ENCODE data around the gene RASSF7.
"Not testable (repeated sequence)": the region's sequence is repeated elsewhere in the genome, so short reads cannot be mapped to it uniquely, and the experiment has no call there.

Gene RASSF7, protein sequence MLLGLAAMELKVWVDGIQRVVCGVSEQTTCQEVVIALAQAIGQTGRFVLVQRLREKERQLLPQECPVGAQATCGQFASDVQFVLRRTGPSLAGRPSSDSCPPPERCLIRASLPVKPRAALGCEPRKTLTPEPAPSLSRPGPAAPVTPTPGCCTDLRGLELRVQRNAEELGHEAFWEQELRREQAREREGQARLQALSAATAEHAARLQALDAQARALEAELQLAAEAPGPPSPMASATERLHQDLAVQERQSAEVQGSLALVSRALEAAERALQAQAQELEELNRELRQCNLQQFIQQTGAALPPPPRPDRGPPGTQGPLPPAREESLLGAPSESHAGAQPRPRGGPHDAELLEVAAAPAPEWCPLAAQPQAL

DNA sequence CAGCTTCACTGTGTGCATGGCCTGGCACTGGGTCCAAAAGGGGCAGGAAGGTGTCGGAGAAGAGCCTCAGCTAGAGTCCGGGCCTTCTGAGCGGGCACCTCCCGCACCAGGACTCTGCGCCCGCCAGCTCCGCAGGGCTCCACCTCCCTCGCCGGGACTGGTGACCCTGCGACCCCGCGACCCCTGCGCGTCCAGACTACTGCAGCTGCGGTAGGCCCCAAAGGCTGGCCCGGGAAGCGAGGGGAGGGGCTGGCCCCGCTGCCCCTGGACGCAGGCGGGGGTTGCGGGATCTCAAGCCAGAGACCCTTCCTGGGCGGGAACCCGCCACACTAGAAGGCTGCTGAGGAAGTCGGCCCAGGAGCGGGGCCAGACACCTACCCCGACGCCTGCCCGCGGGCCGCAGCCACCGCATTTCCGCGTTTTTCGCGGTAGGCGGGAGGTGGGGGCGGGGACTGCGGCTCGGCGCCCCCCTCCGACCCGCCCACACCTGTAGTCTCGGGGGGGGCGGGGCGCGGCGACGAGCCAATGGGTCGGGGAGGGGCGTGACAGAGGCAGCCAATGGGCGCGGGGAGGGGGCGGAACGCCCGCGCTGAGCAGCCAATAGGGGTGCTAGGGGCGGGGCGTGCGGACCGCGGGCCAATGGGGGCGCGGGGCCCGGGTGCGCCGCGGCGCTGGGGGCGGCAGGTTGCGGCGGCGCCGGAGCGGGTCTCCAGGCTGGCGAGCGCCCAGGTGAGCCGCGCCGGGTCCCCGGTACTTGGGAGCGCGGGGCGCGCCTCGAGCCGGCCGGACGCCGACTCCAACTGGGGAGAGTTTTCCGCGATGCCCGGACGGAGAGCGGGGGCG is at the start of gene RASSF7, which contains the start of gene LMNTD2:
RASSF7 (plus strand) TSS at position 666 of the 843 bp plus-strand sequence. CDS start 799 bp downstream, outside the sequence.
LMNTD2 (minus strand) TSS at position 434 of the 843 bp plus-strand sequence; CDS start at position 412, 22 bp downstream.
- DNase-seq, result peak; percentile 2

DNA sequence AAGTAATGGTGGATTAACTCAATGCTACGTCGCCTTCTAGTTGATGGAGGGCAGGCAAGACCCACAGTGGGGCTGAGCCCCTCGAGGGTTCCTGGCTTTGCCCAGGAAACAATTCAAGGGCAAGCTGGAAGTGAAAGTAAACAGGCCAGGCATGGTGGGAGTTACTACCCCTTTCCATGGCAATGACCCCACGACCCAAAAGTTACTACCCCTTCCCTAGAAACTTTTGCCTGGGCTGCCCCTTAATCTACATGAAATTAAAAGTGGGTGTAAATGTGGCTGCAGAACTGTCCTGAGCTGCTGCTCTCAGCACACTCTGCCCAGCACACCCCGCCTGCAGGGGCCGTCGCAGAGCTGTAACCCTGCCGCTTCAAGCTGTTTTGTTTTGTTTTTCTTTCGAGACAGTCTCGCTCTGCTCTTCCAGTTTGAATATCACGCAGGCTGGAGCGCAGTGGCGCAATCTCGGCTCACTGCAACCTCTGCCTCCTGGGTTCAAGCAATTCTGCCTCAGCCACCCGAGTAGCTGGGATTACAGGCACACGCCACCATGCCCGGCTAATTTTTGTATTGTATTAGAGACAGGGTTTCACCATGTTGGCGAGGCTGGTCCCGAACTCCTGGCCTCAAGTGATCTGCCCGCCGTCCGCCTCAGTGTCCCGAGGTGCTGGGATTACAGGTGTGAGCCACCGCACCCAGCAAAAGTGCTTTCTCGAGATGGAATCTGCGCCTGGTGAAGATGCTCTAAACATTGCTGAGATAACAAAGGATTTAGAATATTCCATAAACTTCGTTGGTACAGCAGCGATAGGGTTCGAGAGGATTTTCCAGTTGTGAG is 47.8 kb upstream of the RASSF7 start:
- no peak for DNase-seq

DNA sequence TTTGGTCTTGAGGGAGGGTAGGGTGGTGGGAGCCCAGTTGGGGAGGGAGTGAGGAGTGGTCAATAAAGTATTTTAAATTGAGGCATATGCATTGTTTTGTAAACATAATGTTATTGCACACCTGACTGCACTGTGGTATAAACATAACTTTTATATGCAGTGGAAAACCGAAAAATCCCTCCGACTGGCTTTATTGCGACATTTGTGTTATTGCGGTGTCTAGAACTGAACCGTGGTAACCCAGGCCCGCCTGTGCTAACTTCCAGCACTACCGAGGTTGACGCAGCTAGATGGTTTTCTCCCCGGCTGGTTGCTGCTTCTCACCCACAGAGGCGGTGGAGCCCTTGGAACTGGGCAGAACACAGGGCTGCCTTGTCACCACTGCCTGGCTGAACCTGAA is 46.2 kb upstream of the RASSF7 start:
- no peak for DNase-seq

DNA sequence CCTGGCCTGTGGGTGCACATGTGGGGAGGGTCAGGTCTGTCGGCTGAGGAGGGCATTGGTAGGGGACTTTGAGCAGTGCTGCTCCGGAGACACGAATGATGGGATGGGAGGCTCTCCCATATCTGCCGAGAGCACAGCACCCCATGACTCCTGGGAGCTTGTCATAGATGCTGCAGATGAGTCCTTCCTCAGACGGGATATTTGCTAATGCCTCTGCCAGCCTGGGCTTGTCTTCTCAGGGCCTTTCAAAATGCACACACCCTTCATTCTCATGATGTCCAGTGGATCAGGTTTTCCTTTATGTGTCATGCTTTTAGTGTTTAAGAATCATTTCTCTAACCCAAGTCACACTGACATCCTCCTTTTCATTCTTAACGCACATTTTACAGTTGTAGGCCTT is 45.6 kb upstream of the RASSF7 start:
- no peak for DNase-seq

DNA sequence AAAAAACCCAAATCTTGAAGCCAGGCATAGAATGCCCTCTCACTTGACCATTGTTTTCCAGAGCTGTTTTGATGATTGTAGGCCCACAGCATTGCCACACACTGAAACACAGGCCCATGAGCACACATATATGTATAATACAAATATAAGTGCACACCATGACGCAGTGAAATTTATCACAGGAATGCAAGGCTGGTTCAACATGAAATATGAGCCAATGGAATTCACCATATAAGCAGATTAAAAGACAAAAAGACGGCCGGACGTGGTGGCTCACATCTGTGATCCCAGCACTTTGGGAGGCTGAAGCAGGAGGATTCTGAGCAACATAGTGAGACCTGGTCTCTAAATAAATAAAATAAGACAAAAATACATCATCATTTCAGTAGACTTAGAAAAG is 44.4 kb upstream of the RASSF7 start:
- no peak for DNase-seq

DNA sequence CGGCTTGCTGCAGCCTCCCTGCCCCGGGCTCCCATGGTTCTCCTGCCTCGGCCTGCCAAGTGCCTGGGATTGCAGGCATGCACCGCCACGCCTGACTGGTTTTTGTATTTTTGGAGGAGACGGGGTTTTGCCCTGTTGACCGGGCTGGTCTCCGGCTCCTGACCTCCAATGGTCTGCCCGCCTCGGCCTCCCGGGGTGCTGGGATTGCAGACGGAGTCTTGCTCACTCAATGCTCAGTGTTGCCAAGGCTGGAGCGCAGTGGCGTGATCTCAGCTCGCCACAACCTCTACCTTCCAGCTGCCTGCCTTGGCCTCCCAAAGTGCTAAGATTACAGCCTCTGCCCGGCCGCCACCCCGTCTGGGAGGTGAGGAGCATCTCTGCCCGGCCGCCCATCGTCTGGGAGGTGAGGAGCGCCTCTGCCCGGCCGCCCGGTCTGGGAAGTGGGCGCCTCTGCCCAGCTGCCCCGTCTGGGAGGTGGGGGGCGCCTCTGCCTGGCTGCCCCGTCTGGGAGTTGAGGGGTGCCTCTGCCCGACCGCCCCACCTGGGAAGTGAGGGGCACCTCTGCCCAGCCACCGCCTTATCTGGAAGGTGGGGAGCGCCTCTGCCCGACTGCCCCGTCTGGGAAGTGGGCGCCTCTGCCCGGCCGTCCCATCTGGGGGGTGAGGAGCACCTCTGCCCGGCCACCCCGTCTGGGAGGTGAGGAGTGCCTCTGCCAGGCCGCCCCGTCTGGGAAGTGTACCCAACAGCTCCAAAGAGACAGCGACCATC is 43.7 kb upstream of the RASSF7 start:
- DNase-seq, result not testable (repeated sequence)

DNA sequence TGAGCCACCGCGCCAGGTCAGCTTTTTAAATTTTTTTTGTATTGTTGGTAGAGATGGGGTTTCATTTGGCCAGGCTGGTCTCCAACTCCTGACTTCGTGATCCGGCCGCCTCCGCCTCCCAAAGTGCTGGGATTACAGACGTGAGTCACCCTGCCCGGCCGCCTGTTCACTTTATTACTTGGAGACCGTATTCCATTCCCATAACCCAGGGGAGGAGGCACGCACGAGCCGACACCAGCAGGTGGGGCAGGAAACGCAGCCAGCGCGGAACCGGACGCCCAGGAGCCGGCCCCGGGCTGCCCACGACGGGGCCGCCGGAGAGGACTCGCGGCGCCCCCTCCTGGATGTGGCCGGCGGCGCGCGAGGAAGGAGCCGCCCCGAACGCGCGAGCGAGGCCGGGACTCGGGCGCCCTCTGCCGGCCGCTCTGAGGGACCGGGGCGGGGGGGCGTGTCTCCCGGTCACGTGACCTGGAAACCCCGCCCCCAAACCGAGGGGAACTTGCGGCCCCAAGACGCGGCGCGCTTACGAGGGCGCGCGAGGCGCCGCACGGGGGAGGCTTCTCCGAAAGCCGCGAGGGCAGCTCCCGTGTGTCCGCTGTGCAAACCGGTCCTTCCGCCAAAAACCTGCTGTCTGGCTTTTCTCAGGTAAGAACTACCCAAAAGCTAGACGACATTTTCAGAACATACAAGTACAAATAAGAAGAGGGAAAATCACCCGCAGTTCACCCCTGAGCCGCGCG is 42.1 kb upstream of the RASSF7 start:
- DNase-seq, result peak; percentile 51

DNA sequence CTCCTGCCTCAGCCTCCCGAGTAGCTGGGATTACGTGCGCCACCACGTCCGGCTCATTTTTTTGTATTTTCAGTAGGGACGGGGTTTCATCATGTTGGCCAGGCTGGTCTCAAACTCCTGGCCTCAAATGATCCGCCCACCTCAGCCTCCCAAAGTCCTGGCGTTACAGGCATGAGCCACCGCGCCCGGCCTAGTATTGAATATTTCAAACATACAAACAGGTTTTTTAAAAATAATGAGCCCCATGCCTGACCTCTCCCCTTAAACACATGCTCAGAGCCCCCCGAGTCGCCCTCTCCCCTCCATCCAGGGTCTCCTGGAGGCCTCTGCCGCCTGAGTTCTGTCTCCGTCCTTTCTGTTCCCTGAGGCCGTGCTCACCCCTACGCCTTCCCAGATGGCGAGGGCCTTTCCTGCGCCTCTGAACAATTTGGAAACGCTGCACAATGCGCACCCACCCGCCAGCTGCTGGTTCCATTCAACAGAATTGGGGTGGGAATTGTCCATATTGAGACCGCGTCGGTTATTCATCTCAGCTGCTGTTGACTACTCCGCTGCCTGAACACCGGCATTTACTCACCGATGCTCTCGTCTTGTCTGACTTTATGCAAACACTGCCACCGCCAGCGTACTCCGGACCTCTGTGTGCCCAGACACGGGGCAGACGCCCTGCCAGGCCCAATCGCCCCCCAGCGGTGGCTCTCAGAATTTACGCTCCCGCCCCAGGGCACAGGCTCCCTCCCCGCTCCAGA is 40.2 kb upstream of the RASSF7 start:
- DNase-seq, result no peak

DNA sequence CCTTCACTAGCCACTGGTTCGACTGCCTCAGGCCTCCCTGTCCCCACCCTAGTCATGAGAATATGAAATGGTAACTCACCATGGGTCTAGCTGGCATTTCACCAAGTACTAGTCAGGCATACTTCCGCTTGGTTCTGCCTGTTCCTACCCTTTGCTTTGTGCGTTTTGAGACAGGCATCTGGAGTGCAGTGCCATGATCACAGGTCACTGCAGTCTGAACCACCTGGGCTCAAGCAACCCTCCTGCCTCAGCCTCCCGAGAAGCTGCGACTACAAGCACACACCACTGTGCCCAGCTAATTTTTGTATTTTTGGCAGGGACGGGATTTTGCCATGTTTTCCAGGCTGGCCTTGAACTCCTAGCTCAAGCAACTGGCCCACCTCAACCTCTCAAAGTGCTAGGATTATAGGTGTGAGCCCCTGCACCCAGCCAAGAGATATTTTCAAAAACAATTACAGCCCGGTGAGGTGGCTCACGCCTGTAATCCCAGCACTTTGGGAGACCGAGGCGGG is 39.5 kb upstream of the RASSF7 start:
- no peak for DNase-seq

DNA sequence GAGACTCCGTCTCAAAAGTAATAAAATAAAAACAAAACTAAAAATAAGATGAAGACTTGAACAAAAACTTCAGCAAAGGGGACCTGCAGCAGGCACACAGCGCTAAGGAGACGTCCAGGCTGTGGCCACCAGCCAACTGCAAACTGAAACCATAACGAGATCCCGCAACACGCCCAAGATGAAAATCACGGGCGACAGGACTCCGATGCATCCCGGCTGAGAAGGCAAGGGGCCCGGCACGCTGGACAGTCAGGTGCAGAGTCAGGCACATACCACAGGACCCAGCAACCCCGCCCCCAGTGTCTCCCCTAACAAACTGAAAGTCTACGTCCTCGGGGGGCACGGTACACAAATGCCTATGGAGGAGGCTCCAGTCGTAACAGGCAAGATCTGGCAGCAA is 34.6 kb upstream of the RASSF7 start:
- no peak for DNase-seq

DNA sequence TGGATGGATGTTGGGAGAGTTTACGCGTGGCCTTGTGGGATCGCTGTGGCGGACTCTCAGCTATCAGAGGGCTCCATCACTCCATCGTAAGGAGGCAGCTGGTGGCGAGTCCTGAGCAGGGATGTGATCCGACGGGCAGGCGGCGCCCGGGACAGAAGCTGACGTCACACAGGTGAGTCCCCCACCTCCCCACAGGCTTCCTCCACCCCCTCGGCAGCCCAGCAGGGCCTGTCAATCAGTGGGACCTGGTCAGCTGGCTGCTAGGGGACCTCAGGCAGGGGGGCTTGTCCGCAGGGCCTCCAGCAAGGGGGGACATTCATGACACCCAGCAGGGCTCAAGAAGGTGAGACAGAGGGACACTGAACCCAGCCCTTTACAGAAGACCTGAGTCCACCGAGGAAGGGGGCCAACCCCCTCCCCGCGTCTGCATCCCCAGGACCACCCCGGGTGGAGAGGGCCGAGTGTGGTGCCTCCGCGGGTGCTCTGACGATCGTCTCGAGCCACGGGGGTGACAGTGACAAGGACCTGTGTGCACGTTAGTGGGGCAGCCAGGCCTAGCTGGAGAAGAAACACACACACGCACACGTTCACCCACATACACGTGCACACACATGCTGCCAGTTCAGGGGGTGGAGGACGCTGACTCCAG is 32.5 kb upstream of the RASSF7 start:
- no peak for DNase-seq

DNA sequence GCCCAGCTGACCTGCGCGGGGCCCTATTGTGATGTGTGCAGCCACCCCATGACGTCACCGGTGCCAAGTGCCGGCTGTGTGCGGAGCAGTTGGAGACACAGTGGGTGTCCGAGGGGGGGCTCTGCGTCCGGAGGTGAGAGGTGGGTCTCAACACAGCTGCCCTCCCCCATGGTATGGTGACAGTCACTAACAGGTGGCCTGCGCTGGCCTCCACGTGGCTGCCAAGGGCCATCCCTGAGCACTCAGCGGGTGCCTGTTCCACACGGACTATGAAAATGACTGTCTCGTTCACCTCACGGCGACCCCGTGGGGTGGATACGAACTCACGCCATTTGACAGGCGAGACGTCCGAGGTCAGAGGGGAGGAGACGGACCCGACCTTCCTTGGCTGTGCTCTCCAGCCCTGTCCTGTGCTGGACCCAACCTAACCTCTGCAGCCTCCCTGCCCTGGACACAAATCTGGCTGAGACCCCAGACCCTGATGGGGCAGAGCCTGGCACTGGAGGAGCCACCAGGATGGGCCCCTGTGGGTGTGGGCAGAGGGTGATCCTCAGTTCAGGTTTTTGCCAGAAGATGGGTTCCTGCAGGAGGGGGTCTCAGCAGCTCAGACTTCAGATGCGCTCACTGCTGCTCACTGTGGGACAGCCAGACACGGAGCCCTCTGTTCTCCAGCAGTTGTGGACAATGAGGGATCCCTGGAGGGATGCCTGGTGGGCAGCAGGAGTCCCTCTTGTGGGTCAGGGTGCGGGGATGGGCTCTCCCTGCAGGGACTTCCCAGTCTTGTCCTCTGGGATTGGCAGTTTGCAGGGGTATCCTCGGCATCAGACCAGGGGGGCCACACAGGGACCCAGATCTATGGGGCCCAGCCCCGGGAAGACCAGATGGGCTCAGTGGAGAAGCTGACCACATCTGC is 31.7 kb upstream of the RASSF7 start:
- no peak for DNase-seq

DNA sequence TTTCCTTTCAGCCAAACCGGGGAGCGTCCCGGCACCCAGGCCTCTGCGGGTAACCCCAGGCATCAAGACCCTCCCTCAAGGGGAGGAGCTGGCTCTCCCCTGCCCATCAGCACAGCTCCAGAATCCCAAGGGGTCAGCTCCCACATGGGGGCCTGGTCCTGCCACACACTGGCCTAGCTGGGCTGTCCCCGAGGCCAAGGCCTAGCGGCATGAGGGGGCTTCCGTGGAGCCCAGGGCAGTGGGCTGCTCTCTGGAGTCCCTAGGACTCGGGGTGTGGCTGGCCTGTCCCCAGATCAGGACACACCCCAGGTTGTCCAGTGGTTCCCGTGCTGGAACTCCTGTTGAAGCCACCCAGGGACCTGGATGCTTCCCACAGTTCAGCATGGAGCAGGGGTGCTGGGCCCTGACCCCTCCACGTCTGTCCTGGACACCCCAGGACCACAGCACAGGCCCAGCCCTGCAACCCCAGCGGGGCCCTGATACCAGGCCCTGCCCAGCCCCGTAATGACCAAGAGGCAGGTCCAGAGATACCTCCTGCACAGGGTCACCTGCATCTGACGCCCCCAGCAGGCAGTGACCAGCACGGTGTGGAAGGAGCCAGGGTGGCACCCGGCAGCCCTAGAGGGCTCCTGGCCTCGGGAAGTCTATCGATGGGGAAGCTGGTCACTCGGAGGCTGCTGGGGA is 30.9 kb upstream of the RASSF7 start:
- DNase-seq, result no peak

DNA sequence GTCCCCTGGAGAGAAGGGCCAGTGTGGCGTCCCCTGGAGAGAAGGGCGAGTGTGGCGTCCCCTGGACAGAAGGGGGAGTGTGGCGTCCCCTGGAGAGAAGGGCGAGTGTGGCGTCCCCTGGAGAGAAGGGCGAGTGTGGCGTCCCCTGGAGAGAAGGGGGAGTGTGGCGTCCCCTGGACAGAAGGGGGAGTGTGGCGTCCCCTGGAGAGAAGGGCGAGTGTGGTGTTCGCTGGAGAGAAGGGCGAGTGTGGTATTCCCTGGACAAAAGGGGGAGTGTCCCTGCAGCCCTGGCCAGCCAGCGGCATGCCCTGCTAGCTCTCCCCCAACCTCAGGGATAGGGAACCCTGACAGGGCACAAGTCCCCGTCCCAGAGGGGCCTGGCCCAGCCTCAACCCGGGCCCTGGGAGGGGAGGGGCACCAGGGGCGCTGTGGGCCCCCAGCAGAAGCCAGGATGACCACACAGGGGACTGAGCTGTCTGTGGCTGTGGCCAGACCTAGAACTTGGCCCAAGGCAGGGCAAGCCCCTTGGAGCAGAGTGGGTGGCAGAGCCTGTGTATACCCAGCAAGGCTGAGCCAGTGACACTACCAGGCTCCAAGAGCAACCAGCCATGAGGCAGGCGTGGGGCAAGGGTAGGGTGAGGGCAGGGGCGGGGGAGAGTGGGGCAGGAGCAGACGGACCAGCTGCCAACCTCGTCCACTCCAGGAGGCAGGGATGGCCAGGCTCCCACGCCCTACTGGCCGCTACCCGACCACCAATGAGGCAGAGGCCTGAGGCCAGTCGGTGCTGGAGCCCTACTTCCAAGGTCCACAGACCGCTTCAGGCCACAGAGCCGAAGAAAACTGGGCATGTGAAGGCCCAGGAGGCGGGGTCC is 29.6 kb upstream of the RASSF7 start:
- no peak for DNase-seq

DNA sequence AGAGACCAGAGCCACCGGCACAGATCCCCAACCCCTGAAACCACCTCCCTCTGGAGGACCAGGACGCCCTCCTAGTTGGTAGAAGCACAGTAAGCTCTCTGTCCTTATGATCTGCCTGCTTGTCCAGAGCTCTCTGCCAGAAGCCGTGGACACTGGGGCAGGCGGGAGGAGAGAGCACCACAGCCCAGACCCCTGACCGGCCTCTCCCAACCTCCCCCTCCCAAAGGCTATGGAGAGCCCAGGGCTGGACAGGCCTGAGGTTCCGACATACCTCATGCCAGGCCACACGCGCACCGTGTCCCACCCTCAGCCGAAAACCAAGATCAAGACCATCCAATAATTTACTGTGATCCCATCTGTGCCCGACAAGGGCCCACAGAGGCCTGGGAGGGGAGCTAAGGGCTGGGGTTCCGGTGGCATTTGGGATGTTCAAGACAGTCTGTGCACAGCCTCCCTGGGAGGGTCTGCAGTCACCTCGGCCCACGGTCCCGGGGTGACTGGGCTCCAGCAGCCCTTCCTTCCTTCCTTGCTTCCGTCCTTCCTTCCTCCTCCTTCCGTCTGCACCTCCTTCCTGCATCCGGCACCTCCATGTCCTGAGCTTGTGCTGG is 28.7 kb upstream of the RASSF7 start:
- no peak for DNase-seq

DNA sequence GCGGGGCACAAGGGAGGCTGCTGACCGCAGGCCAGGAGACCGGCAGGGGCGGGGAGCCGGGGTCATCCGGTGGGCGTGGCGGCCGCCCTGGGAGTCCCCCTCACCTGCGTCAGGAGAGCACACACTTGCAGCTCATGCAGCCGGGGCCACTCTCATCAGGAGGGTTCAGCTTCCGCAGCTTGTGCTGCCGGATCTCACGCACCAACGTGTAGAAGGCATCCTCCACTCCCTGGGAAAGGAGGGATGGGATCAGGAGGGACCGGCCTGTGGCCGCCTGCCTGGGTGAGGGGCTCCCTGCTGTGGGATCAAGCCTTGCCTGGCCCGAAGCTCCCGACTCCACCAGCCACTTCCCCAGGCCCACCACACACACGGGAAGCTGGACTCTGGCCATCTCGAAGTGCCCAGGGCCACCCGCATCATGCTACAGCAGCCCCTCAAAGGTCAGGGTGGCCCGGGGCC is 28.2 kb upstream of the RASSF7 start:
- DNase-seq, result no peak

All from SHP77 treated with DMSO at 0.1 percent for 48 hours (cell line).